GM12878 (cell line): ENCODE results near the gene RPS6KA5. TPM values are rescaled to one million over a fixed set of nuclear protein-coding genes. Genes with fewer than 3 reads are reported as not detected.

Source experiments
- ATAC-seq: fragments of 200-7000 bp; cut with Tn5 transposase; 3 replicates; pipeline ENCODE4 v1.9.1; 2020; ENCODE audit warnings: mild to moderate bottlenecking, moderate library complexity
- BruUV-seq: library from RNA; stranded (reverse); fragments of 400-500 nt; replicated peaks from 2 replicates; lab custom pipeline; 2021; lab: Mats Ljungman, UMichigan
- CTCF ChIA-PET: fragments of 300-600 bp; sonication (Branson Sonifier 250); formaldehyde crosslinking; extraction: SDS; loops from one replicate; lab custom pipeline; 2021; ENCODE audit warnings: inconsistent platforms; lab: Yijun Ruan, JAX
- POLR2A ChIA-PET: fragments of 350-600 bp; formaldehyde crosslinking; extraction: SDS; loops from one replicate; lab custom pipeline; 2021; ENCODE audit warnings: inconsistent platforms; lab: Charles Lee
- RAD21 ChIA-PET: fragments of 300-600 bp; sonication (Branson Sonifier 250); formaldehyde crosslinking; loops from one replicate; lab custom pipeline; 2023; ENCODE audit warnings: antibody characterized with exemption; ENCODE audit not compliant: unreplicated experiment; lab: Charles Lee
- SMC1A ChIA-PET: fragments of 300-600 bp; sonication (Branson Sonifier 250); formaldehyde crosslinking; loops from one replicate; lab custom pipeline; 2023; ENCODE audit not compliant: unreplicated experiment, uncharacterized antibody; lab: Charles Lee
- DNase-seq: peaks from one replicate; pipeline ENCODE4 v3.0.0-alpha.2; 2011; ENCODE audit warnings: low read depth, low spot score
- FAIRE-seq: peaks from 3 replicates; lab custom pipeline; 2011; peaks lifted over from hg19 to GRCh38; lab: Jason Lieb, UNC
- H2AFZ ChIP-seq: 2 replicates; pipeline ENCODE4 v1.6.0; 2011; ENCODE audit warnings: low read depth, low read length, control low read depth; ENCODE audit not compliant: control insufficient read depth
- H3K27ac ChIP-seq: 2 replicates; pipeline ENCODE4 v1.5.1; 2011; ENCODE audit warnings: control low read depth; ENCODE audit not compliant: control insufficient read depth, insufficient read depth
- H3K27me3 ChIP-seq, 2 experiments: replicated peaks in 1 of 2; 2 replicates each; pipeline versions ENCODE4 v1.6.0 to v1.6.1; 2011; ENCODE audit warnings: low read length in 1 of 2; ENCODE audit not compliant: control insufficient read depth in 2 of 2, insufficient read depth in 2 of 2
- H3K36me3 ChIP-seq, 2 experiments: 2 replicates each; pipeline ENCODE4 v1.5.1; 2011; ENCODE audit warnings: low read length in 1 of 2; ENCODE audit not compliant: control insufficient read depth in 2 of 2, insufficient read depth in 2 of 2
- H3K4me1 ChIP-seq: 2 replicates; pipeline ENCODE4 v1.6.1; 2011; ENCODE audit warnings: mild to moderate bottlenecking, low read length, moderate library complexity, mixed read lengths; ENCODE audit not compliant: control insufficient read depth, insufficient read depth
- H3K4me2 ChIP-seq: 2 replicates; pipeline ENCODE4 v1.6.0; 2011; ENCODE audit warnings: control low read depth; ENCODE audit not compliant: control insufficient read depth, insufficient read depth
- H3K4me3 ChIP-seq: fragments of 200-600 bp; sonication (generic); 2 replicates; pipeline ENCODE4 v1.5.1; 2016
- H3K79me2 ChIP-seq: 2 replicates; pipeline ENCODE4 v1.6.0; 2011; ENCODE audit warnings: low read length; ENCODE audit not compliant: control insufficient read depth, insufficient read depth
- H3K9ac ChIP-seq: 2 replicates; pipeline ENCODE4 v1.8.0; 2011; ENCODE audit warnings: low read length, control low read depth, mixed read lengths; ENCODE audit not compliant: control insufficient read depth, insufficient read depth
- H3K9me3 ChIP-seq: replicated peaks from 3 replicates; pipeline ENCODE4 v1.5.1; 2011; ENCODE audit warnings: mild to moderate bottlenecking, low read length; ENCODE audit not compliant: control insufficient read depth, insufficient read depth
- H4K20me1 ChIP-seq: 2 replicates; pipeline ENCODE4 v1.6.0; 2011; ENCODE audit not compliant: control insufficient read depth, insufficient read depth
- CREM ChIP-seq: IDR thresholded peaks from 2 replicates; pipeline ENCODE4 v1.6.1; 2014; ENCODE audit warnings: antibody characterized with exemption, low read depth
- JUND ChIP-seq: IDR thresholded peaks from 2 replicates; pipeline ENCODE4 v1.6.1; 2012; ENCODE audit warnings: low read depth, mild to moderate bottlenecking, low read length, improper control_type of control experiment, moderate library complexity
- NFIC ChIP-seq: IDR thresholded peaks from 2 replicates; pipeline ENCODE4 v1.6.1; 2012; ENCODE audit warnings: low read depth, mild to moderate bottlenecking, inconsistent platforms, low read length, moderate library complexity
- NR2C2 ChIP-seq: IDR thresholded peaks from 2 replicates; pipeline ENCODE4 v1.6.1; 2011; ENCODE audit warnings: borderline replicate concordance, low read depth; ENCODE audit not compliant: control insufficient read depth, insufficient read length
- PAX8 ChIP-seq: fragments of 450-650 bp; IDR thresholded peaks from 2 replicates; pipeline ENCODE4 v1.6.1; 2017; ENCODE audit warnings: mild to moderate bottlenecking, moderate library complexity
- SRF ChIP-seq, 2 experiments: IDR thresholded peaks; 2 replicates each; pipeline ENCODE4 v1.6.1; 2011; ENCODE audit warnings: low read depth in 2 of 2, low read length in 2 of 2, mild to moderate bottlenecking in 1 of 2, moderate library complexity in 1 of 2
- YY1 ChIP-seq: IDR thresholded peaks from 2 replicates; pipeline ENCODE4 v1.6.1; 2011; ENCODE audit warnings: low read depth, mild to moderate bottlenecking, low read length
- WGBS: methylation state at CpG from one replicate; pipeline ENCODE4 v1.1.6; 2016; ENCODE audit warnings: low lambda C conversion rate; ENCODE audit not compliant: insufficient replicate concordance, insufficient coverage; ENCODE audit errors: missing lambda C conversion rate; 5-methylcytosine and 5-hydroxymethylcytosine counted together
- in situ Hi-C: fragments of 300-500 bp; cut with MboI; formaldehyde crosslinking; loops from 9 replicates; pipeline ENCODE4 v1.14.3; 2018; ENCODE audit warnings: mixed read lengths
- intact Hi-C: fragments of 100-400 bp; cut with micrococcal nuclease; formaldehyde crosslinking; loops from one replicate; pipeline ENCODE4 v1.14.2; 2022; ENCODE audit not compliant: unreplicated experiment
- polyA plus RNA-seq, 11 experiments: library from polyadenylated mRNA; depleted of rRNA in 4 of 11; unstranded in 6 of 11; stranded (reverse) in 5 of 11; fragments of >200 nt; fragmentation: Nextera tagmentation in 4 of 11; fragmentation: Illumina TruSeq in 1 of 11; extraction: Ambion mirVana in 4 of 11; extraction: Trizol in 1 of 11; gene quantifications; 1 replicate in 1 of 11; 2 replicates in 10 of 11; pipeline versions ENCODE4 v1.2.1 to v1.2.3, GENCODE V29; 2011 to 2016; ENCODE audit warnings: inconsistent platforms in 2 of 11, missing spikeins in 2 of 11, low read depth in 1 of 11
- total RNA-seq, 4 experiments: library from RNA; depleted of rRNA in 3 of 4; stranded (reverse); fragments of >200 nt in 3 of 4; fragmentation: Illumina TruSeq in 1 of 4; extraction: Trizol in 1 of 4; gene quantifications; 2 replicates each; pipeline versions ENCODE4 v1.2.1 to v1.2.3, GENCODE V29; 2013 to 2021
- TF ChIP-seq, protein P1 (sequence below): fragments of 450-650 bp; IDR thresholded peaks from 2 replicates; pipeline ENCODE4 v1.6.1; 2017; ENCODE audit warnings: mild to moderate bottlenecking
- TF ChIP-seq, protein P2 (sequence below): fragments of 450-650 bp; IDR thresholded peaks from 2 replicates; pipeline ENCODE4 v1.6.1; 2018; ENCODE audit warnings: mild to moderate bottlenecking, low read depth, moderate library complexity; ENCODE audit not compliant: partially characterized antibody
- TF ChIP-seq, protein P3 (sequence below): fragments of 450-650 bp; IDR thresholded peaks from 2 replicates; pipeline ENCODE4 v1.6.1; 2017; ENCODE audit warnings: mild to moderate bottlenecking, moderate library complexity
- TF ChIP-seq, protein P4 (sequence below): IDR thresholded peaks from 2 replicates; pipeline ENCODE4 v1.6.1; 2011; ENCODE audit warnings: low read depth, low read length, improper control_type of control experiment, borderline replicate concordance

Gene RPS6KA5
- total and polyA plus RNA-seq, 10 of the 15 experiments (the other 5 are each of a cell fraction or from before 2014, with no cell fraction given), result 1.4 to 7.0 (median 3.7) TPM

DNA sequence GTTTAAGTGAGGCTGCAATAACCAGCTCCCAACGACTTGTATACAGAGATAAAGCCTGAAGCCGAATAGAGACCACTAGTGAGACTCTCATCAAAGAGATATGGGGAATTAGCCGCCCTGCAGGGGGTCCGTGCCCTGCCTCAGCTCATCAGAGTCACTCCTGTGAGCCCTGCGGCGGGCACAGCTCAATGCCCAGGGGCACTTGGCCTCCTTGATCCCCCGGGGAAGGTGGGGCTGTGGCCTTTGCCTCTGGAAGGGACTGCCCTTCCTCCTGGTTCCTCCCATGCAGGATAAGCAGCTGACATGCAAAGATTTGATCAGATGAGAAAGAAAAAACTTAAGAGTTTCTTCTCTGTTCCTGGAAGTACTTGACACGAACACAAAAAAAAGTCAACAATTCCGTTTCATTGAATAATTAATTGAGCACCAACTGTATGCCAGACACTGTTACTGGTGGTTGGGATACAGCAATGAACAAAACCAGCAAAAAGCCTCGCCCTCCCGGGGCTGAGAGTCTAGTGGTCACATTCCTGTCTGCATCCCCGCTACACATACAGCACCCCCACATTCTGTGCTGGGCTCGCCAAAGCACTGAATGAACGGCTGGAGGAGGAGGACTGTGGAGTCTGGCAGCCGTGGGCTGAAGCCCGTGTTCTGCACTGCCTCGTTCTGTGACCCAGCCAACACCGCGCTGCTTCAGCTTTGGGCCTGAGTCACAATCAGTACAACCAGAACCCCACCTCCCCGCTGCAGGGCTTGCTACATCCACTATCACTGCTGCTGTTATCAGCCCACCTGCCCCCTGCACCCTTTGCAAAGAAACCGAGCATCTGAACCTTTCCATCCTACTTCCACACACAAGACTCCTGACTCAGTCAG, 254.5 kb downstream of the RPS6KA5 start:
- Histone ChIP-seq H3K9ac (no peak overlapping the region), H3K4me1 (no peaks in the 10 kb centered on the region), H3K27ac (no peak overlapping the region), H3K36me3 (no peaks in the 10 kb centered on the region), H3K9me3 (no peaks in the 10 kb centered on the region), H3K79me2 (no peaks in the 10 kb centered on the region), H4K20me1 (no peaks in the 10 kb centered on the region), H2AFZ (no peak overlapping the region), H3K4me3 (no peak overlapping the region), H3K27me3 (no peaks in the 10 kb centered on the region), H3K4me2 (no peak overlapping the region)
- no TSS peak for BruUV-seq
- DNase-seq, result no peak
- POLR2A ChIA-PET, result no interaction called here
- intact Hi-C loops (no loop called here), in situ Hi-C loops (no loop called here)
- no peak for ATAC-seq
- CTCF ChIA-PET, result no interaction called here
- RAD21 ChIA-PET, result no interaction called here
- WGBS, result 31% methylated on average over 21 of the region's 21 CpGs
- SMC1A ChIA-PET, result no interaction called here
- no peak for FAIRE-seq
- TF ChIP-seq CREM (no peak), NR2C2 (no peak), JUND (no peak), SRF (IDR thresholded peaks at IDR 0.05; ENCODE audit: low read depth in 2 of 2, low read length in 2 of 2) (no peak), PAX8 (no peak), NFIC (no peak), YY1 (no peak)
- TF ChIP-seq, protein P1, sequence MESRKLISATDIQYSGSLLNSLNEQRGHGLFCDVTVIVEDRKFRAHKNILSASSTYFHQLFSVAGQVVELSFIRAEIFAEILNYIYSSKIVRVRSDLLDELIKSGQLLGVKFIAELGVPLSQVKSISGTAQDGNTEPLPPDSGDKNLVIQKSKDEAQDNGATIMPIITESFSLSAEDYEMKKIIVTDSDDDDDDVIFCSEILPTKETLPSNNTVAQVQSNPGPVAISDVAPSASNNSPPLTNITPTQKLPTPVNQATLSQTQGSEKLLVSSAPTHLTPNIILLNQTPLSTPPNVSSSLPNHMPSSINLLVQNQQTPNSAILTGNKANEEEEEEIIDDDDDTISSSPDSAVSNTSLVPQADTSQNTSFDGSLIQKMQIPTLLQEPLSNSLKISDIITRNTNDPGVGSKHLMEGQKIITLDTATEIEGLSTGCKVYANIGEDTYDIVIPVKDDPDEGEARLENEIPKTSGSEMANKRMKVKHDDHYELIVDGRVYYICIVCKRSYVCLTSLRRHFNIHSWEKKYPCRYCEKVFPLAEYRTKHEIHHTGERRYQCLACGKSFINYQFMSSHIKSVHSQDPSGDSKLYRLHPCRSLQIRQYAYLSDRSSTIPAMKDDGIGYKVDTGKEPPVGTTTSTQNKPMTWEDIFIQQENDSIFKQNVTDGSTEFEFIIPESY, result no peak
- TF ChIP-seq, protein P2, sequence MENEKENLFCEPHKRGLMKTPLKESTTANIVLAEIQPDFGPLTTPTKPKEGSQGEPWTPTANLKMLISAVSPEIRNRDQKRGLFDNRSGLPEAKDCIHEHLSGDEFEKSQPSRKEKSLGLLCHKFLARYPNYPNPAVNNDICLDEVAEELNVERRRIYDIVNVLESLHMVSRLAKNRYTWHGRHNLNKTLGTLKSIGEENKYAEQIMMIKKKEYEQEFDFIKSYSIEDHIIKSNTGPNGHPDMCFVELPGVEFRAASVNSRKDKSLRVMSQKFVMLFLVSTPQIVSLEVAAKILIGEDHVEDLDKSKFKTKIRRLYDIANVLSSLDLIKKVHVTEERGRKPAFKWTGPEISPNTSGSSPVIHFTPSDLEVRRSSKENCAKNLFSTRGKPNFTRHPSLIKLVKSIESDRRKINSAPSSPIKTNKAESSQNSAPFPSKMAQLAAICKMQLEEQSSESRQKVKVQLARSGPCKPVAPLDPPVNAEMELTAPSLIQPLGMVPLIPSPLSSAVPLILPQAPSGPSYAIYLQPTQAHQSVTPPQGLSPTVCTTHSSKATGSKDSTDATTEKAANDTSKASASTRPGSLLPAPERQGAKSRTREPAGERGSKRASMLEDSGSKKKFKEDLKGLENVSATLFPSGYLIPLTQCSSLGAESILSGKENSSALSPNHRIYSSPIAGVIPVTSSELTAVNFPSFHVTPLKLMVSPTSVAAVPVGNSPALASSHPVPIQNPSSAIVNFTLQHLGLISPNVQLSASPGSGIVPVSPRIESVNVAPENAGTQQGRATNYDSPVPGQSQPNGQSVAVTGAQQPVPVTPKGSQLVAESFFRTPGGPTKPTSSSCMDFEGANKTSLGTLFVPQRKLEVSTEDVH, result no peak
- TF ChIP-seq, protein P3, sequence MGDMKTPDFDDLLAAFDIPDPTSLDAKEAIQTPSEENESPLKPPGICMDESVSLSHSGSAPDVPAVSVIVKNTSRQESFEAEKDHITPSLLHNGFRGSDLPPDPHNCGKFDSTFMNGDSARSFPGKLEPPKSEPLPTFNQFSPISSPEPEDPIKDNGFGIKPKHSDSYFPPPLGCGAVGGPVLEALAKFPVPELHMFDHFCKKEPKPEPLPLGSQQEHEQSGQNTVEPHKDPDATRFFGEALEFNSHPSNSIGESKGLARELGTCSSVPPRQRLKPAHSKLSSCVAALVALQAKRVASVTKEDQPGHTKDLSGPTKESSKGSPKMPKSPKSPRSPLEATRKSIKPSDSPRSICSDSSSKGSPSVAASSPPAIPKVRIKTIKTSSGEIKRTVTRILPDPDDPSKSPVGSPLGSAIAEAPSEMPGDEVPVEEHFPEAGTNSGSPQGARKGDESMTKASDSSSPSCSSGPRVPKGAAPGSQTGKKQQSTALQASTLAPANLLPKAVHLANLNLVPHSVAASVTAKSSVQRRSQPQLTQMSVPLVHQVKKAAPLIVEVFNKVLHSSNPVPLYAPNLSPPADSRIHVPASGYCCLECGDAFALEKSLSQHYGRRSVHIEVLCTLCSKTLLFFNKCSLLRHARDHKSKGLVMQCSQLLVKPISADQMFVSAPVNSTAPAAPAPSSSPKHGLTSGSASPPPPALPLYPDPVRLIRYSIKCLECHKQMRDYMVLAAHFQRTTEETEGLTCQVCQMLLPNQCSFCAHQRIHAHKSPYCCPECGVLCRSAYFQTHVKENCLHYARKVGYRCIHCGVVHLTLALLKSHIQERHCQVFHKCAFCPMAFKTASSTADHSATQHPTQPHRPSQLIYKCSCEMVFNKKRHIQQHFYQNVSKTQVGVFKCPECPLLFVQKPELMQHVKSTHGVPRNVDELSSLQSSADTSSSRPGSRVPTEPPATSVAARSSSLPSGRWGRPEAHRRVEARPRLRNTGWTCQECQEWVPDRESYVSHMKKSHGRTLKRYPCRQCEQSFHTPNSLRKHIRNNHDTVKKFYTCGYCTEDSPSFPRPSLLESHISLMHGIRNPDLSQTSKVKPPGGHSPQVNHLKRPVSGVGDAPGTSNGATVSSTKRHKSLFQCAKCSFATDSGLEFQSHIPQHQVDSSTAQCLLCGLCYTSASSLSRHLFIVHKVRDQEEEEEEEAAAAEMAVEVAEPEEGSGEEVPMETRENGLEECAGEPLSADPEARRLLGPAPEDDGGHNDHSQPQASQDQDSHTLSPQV, result no peak
- TF ChIP-seq, protein P4, sequence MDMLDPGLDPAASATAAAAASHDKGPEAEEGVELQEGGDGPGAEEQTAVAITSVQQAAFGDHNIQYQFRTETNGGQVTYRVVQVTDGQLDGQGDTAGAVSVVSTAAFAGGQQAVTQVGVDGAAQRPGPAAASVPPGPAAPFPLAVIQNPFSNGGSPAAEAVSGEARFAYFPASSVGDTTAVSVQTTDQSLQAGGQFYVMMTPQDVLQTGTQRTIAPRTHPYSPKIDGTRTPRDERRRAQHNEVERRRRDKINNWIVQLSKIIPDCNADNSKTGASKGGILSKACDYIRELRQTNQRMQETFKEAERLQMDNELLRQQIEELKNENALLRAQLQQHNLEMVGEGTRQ, result no peak
